H1 (cell line): ENCODE measurements around the gene KCNT1. TPM values are rescaled to one million over a fixed set of nuclear protein-coding genes. Genes with fewer than 3 reads are reported as not detected.
"Not testable (repeated sequence)": the region's sequence is repeated elsewhere in the genome, so short reads cannot be mapped to it uniquely, and the experiment has no call there.

ENCODE experiments used
- CTCF ChIA-PET: fragments of 300-600 bp; sonication (Branson Sonifier 250); formaldehyde crosslinking; loops from one replicate; lab custom pipeline; 2021; ENCODE audit not compliant: partially characterized antibody; lab: Charles Lee
- POLR2A ChIA-PET: fragments of 300-600 bp; sonication (Branson Sonifier 250); formaldehyde crosslinking; loops from one replicate; lab custom pipeline; 2021; ENCODE audit warnings: inconsistent platforms; ENCODE audit not compliant: partially characterized antibody; lab: Charles Lee
- DNase-seq, 2 experiments: peaks; one replicate each; pipeline versions ENCODE4 v3.0.0 to v3.0.0-alpha.2; 2010 to 2022; ENCODE audit warnings: low spot score in 2 of 2, low read depth in 1 of 2, mixed read lengths in 1 of 2
- FAIRE-seq: peaks from 2 replicates; lab custom pipeline; 2011; peaks lifted over from hg19 to GRCh38; lab: Jason Lieb, UNC
- H2AFZ ChIP-seq: 2 replicates; pipeline ENCODE4 v1.8.1; 2012; ENCODE audit warnings: low read length, inconsistent platforms
- H2AK5ac ChIP-seq: 2 replicates; pipeline ENCODE4 v1.6.1; 2013; ENCODE audit warnings: low read depth, low read length
- H2BK120ac ChIP-seq: replicated peaks from 2 replicates; pipeline ENCODE3; 2013; ENCODE audit warnings: low read depth, low read length, inconsistent platforms
- H2BK12ac ChIP-seq: 2 replicates; pipeline ENCODE4 v1.6.1; 2013; ENCODE audit warnings: low read depth, low read length
- H2BK15ac ChIP-seq: 2 replicates; pipeline ENCODE4 v1.6.1; 2013; ENCODE audit warnings: low read length
- H2BK20ac ChIP-seq: 2 replicates; pipeline ENCODE4 v1.6.1; 2013; ENCODE audit warnings: low read length
- H2BK5ac ChIP-seq: 2 replicates; pipeline ENCODE4 v1.6.1; 2013; ENCODE audit warnings: low read depth, low read length
- H3K14ac ChIP-seq: 2 replicates; pipeline ENCODE4 v1.6.1; 2013; ENCODE audit warnings: inconsistent platforms; ENCODE audit not compliant: insufficient read length
- H3K18ac ChIP-seq: 2 replicates; pipeline ENCODE4 v1.6.1; 2013; ENCODE audit warnings: low read length; ENCODE audit errors: extremely low read depth
- H3K23ac ChIP-seq: 2 replicates; pipeline ENCODE4 v1.6.1; 2013; ENCODE audit warnings: inconsistent platforms; ENCODE audit not compliant: insufficient read length
- H3K23me2 ChIP-seq: 2 replicates; pipeline ENCODE4 v1.6.1; 2013; ENCODE audit warnings: low read depth, low read length
- H3K27ac ChIP-seq: 2 replicates; pipeline ENCODE4 v1.6.1; 2011; ENCODE audit warnings: low read depth, low read length, inconsistent platforms
- H3K27me3 ChIP-seq, 4 experiments: replicated peaks in 1 of 4; 1 replicate in 1 of 4; 2 replicates in 3 of 4; pipeline versions ENCODE4 v1.6.1 to v1.8.1; 2011 to 2013; ENCODE audit warnings: low read length in 3 of 4, mild to moderate bottlenecking in 3 of 4, inconsistent platforms in 2 of 4, mixed read lengths in 2 of 4, moderate library complexity in 1 of 4; ENCODE audit not compliant: control insufficient read depth in 3 of 4, insufficient read depth in 3 of 4; ENCODE audit errors: extremely low read depth in 1 of 4
- H3K36me3 ChIP-seq, 4 experiments: 2 replicates each; pipeline versions ENCODE4 v1.6.1 to v1.8.1; 2011 to 2013; ENCODE audit warnings: mild to moderate bottlenecking in 4 of 4, low read length in 3 of 4, moderate library complexity in 2 of 4, control low read depth in 1 of 4, inconsistent platforms in 1 of 4; ENCODE audit not compliant: insufficient read depth in 4 of 4, control insufficient read depth in 2 of 4
- H3K4ac ChIP-seq: replicated peaks from 2 replicates; pipeline ENCODE3; 2013; ENCODE audit warnings: low read length, low read depth, mixed read lengths, inconsistent platforms; ENCODE audit not compliant: insufficient read length
- H3K4me1 ChIP-seq, 4 experiments: replicated peaks in 1 of 4; 1 replicate in 1 of 4; 2 replicates in 3 of 4; pipeline versions ENCODE4 v1.6.1 to v1.8.1; 2011 to 2013; ENCODE audit warnings: low read length in 3 of 4, inconsistent platforms in 2 of 4, mixed read lengths in 1 of 4; ENCODE audit not compliant: insufficient read depth in 4 of 4, control insufficient read depth in 3 of 4
- H3K4me2 ChIP-seq, 2 experiments: 2 replicates each; pipeline versions ENCODE4 v1.6.1 to v1.8.1; 2011 to 2013; ENCODE audit warnings: low read depth in 2 of 2, low read length in 2 of 2, control low read depth in 1 of 2, inconsistent platforms in 1 of 2, mild to moderate bottlenecking in 1 of 2; ENCODE audit not compliant: insufficient read depth in 1 of 2
- H3K4me3 ChIP-seq, 4 experiments: fragments of 200-600, 300-600 bp in 1 of 4; sonication (generic), shearing (Covaris generic), sonication (Bioruptor Twin) in 1 of 4; 2 replicates each; pipeline versions ENCODE4 v1.5.1 to v1.8.1; 2011 to 2016; ENCODE audit warnings: low read length in 4 of 4, low read depth in 3 of 4, control low read depth in 2 of 4, inconsistent platforms in 2 of 4, mild to moderate bottlenecking in 2 of 4, mixed read lengths in 1 of 4, moderate library complexity in 1 of 4; ENCODE audit not compliant: insufficient read depth in 2 of 4; ENCODE audit errors: extremely low read depth in 1 of 4
- H3K56ac ChIP-seq: replicated peaks from 2 replicates; pipeline ENCODE3; 2013; ENCODE audit warnings: low read depth, mild to moderate bottlenecking, mixed read lengths, low read length, inconsistent platforms; ENCODE audit not compliant: insufficient read length
- H3K79me1 ChIP-seq: 2 replicates; pipeline ENCODE4 v1.6.1; 2013; ENCODE audit warnings: low read depth, low read length, control low read depth
- H3K79me2 ChIP-seq, 2 experiments: 2 replicates each; pipeline versions ENCODE4 v1.6.1 to v1.8.1; 2012 to 2013; ENCODE audit warnings: low read length in 2 of 2, mild to moderate bottlenecking in 2 of 2, inconsistent platforms in 1 of 2; ENCODE audit not compliant: insufficient read depth in 2 of 2, control insufficient read depth in 1 of 2
- H3K9ac ChIP-seq, 4 experiments: replicated peaks in 1 of 4; 1 replicate in 1 of 4; 2 replicates in 3 of 4; pipeline versions ENCODE4 v1.6.1 to v1.8.1; 2011 to 2013; ENCODE audit warnings: low read depth in 3 of 4, low read length in 3 of 4, control low read depth in 2 of 4, mild to moderate bottlenecking in 2 of 4, moderate library complexity in 2 of 4, inconsistent platforms in 1 of 4; ENCODE audit errors: extremely low read depth in 1 of 4
- H3K9me3 ChIP-seq, 2 experiments: 2 replicates each; pipeline versions ENCODE4 v1.6.1 to v1.8.1; 2012 to 2013; ENCODE audit warnings: mild to moderate bottlenecking in 2 of 2, moderate library complexity in 2 of 2, control low read depth in 1 of 2, inconsistent platforms in 1 of 2, low read depth in 1 of 2, low read length in 1 of 2, mixed read lengths in 1 of 2; ENCODE audit not compliant: insufficient read depth in 2 of 2
- H4K20me1 ChIP-seq, 2 experiments: replicated peaks in 1 of 2; 2 replicates each; pipeline versions ENCODE3 to v1.8.1; 2011 to 2013; ENCODE audit warnings: inconsistent platforms in 2 of 2, low read length in 2 of 2, mild to moderate bottlenecking in 1 of 2; ENCODE audit not compliant: insufficient read depth in 2 of 2, control insufficient read depth in 1 of 2
- H4K5ac ChIP-seq: 2 replicates; pipeline ENCODE4 v1.6.1; 2013; ENCODE audit warnings: low read length, low read depth, mixed read lengths, inconsistent platforms; ENCODE audit not compliant: insufficient read length
- H4K8ac ChIP-seq: 2 replicates; pipeline ENCODE4 v1.8.0; 2013; ENCODE audit warnings: mild to moderate bottlenecking, moderate library complexity, low read length, inconsistent platforms; ENCODE audit not compliant: insufficient read depth; ENCODE audit errors: extremely low read depth
- H4K91ac ChIP-seq: replicated peaks from 2 replicates; pipeline ENCODE3; 2013; ENCODE audit warnings: low read length, mixed read lengths, inconsistent platforms; ENCODE audit not compliant: insufficient read length
- RXRA ChIP-seq: IDR thresholded peaks from 2 replicates; pipeline ENCODE4 v1.6.1; 2011; ENCODE audit warnings: low read depth, mild to moderate bottlenecking, low read length, moderate library complexity; ENCODE audit not compliant: insufficient read depth
- WGBS, 2 experiments: shearing (Covaris generic) in 1 of 2; methylation state at CpG; one replicate each; pipeline versions ENCODE4 v1.1.6 to v1.1.7; 2013 to 2015; ENCODE audit warnings: low lambda C conversion rate in 2 of 2, mixed read lengths in 2 of 2, inconsistent platforms in 1 of 2, low coverage in 1 of 2, missing lambda C conversion rate in 1 of 2; ENCODE audit not compliant: insufficient replicate concordance in 2 of 2, insufficient coverage in 1 of 2, insufficient read length in 1 of 2; ENCODE audit errors: extremely low coverage in 1 of 2, missing lambda C conversion rate in 1 of 2; 5-methylcytosine and 5-hydroxymethylcytosine counted together
- polyA plus RNA-seq, 7 experiments: library from polyadenylated mRNA; depleted of rRNA in 3 of 7; stranded (reverse) in 5 of 7; unstranded in 2 of 7; fragments of >200 nt in 5 of 7; fragments of 200-250 nt in 2 of 7; gene quantifications; 1 replicate in 5 of 7; 2 replicates in 1 of 7; 4 replicates in 1 of 7; pipeline versions ENCODE4 v1.2.1 to v1.2.3, GENCODE V29; 2011 to 2013; ENCODE audit warnings: missing spikeins in 2 of 7, mixed read lengths in 2 of 7
- total RNA-seq: library from RNA; stranded (reverse); fragmentation: NEBNext Ultra II Directional; extraction: Animal tissue kit (Norgen Biotek cat#: 25700); gene quantifications from 2 replicates; pipeline ENCODE4 v1.2.1, GENCODE V29; 2021

KCNT1 gene
- total and polyA plus RNA-seq, 2 of the 8 experiments (the other 6 are each of a cell fraction or from before 2014, with no cell fraction given) = 0.13 to 0.20 TPM

GRCh38 chr9:135671591-135672041 lies 30.4 kb upstream of the KCNT1 start (continued):
- TF ChIP-seq RXRA = no peak

GRCh38 chr9:135672786-135673185 lies 29.2 kb upstream of the KCNT1 start:
- H3K4me3 ChIP-seq, H3K14ac ChIP-seq, H3K18ac ChIP-seq, H3K4me2 ChIP-seq, H2BK12ac ChIP-seq, H4K20me1 ChIP-seq, FAIRE-seq, H4K91ac ChIP-seq, H3K27ac ChIP-seq, H3K27me3 ChIP-seq, H2BK15ac ChIP-seq, H3K4me1 ChIP-seq, H3K36me3 ChIP-seq, H3K23me2 ChIP-seq, H2AFZ ChIP-seq, H2BK120ac ChIP-seq, H3K23ac ChIP-seq, H3K9ac ChIP-seq, H3K79me2 ChIP-seq, H4K5ac ChIP-seq, H3K79me1 ChIP-seq, H3K56ac ChIP-seq, H2BK20ac ChIP-seq, H3K4ac ChIP-seq, H2AK5ac ChIP-seq, H2BK5ac ChIP-seq, DNase-seq, H4K8ac ChIP-seq: not testable (repeated sequence)
- CTCF ChIA-PET = interaction anchor here (0.6 to 3.6 kb wide), 11 partner anchors 9 to 273 kb away, joined by 3 to 32 read pairs (median 4); no protein-coding TSS in a partner anchor
- WGBS, 2 experiments = 93% methylated on average over 7 of the region's 7 CpGs; no CpG with 5 or more reads in 1 of the 2 experiments
- H3K9me3 ChIP-seq = peaks cover 4 to 19% of the 10 kb centered on the region in 2 experiments; a peak in 3 of 4 replicates
- POLR2A ChIA-PET = interaction anchor here (0.6 to 1.7 kb wide), 5 partner anchors 8 to 24 kb away, joined by 3 to 7 read pairs (median 3); no protein-coding TSS in a partner anchor
